ENCODE data around the gene MRPS22.
"Not testable (repeated sequence)": the region's sequence is repeated elsewhere in the genome, so short reads cannot be mapped to it uniquely, and the experiment has no call there.

The MRPS22 gene

DNA sequence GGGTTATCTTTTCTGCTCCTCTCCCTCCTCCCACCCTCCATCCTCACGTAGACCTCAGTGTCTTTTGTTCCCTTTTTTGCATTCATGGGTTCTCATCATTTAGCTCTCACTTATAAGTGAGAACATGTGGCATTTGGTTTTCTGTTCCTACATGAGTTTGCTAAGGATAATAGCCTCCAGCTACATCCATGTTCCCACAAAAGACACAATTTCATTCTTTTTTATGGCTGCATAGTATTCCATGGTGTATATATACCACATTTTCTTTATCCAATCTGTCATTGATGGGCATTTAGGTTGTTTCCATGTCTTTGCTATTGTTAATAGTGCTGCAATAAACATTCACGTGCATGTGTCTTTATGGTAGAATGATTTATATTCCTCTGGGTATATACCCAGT is 57.3 kb downstream of the MRPS22 start:
- not testable (repeated sequence) for DNase-seq

All from stimulated activated CD8-positive, alpha-beta memory T cell treated with anti-CD3 and anti-CD28 coated beads, Interleukin-4, amount 100 ng/mL, for 48 hours (primary cell).